ENCODE results near the gene COX7A2. TPM values are rescaled to one million over a fixed set of nuclear protein-coding genes. Genes with fewer than 3 reads are reported as not detected.

COX7A2 gene
- polyA plus RNA-seq, 3 donors, result 276 to 297 (median 291) TPM

GRCh38 chr6:75222261-75222660 is 21.3 kb downstream of the COX7A2 start:
- DNase-seq (ENCODE audit: low read depth in 3 of 3, low spot score in 2 of 3), result no peak

DNA sequence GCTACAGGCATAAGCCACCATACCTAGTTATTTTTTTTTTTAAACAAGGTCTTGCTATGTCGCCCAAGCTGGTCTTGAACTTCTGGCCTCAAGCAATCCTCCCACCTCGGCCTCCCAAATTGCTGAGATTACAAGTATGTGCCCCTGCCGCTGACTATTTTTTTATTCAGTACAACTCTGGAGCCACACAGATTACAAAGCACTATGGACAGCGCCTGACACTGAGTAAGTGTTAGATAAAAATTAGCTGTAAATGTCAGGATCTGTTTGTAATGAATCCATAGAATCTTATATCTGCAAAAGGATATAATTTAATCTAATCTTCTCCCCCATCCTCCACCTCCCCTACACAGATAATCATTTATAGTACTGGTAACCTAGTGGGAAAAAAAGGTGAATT is 22.5 kb downstream of the COX7A2 start:
- no peak for DNase-seq (ENCODE audit: low read depth in 3 of 3, low spot score in 2 of 3)

DNA sequence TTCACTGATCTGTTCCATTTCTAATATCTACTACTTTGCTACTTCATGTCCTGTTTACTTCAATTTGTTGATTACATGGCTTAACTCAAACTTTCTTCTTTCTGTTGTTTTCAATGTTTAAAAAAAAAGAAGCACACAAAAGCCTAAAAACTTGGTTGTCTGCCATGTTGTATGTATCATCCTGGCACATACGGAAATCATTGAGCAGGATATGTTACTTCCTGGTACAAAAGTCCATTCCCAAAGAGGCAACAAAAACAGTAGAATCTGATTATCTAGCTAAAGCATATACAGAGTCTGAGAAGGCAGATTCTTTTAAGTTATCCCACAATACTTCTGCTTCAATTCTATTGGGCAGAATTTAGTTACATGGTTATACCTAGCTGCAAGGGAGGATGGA is 23.2 kb downstream of the COX7A2 start:
- DNase-seq (ENCODE audit: low read depth in 3 of 3, low spot score in 2 of 3), result no peak

GRCh38 chr6:75219263-75219662 is 24.3 kb downstream of the COX7A2 start:
- no peak for DNase-seq (ENCODE audit: low read depth in 3 of 3, low spot score in 2 of 3)

DNA sequence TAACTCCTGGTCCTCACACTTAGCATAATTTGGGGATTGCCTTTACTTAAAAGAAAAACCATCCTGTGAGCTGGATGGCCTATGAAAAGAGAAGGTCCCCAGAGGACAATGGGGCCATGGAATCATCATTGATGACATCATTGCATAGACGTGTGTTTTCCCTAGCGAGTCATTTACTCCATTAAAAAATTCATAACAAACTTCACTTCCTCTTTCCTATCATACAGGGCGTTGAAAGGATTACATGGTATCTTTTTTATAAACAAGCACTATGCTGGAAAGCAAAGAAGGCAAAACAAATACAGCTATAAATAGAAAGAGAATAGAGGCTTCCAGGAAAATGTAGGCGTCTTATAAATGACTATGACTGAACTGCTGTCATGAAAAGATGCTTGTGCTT is 26.4 kb downstream of the COX7A2 start:
- no peak for DNase-seq (ENCODE audit: low read depth in 3 of 3, low spot score in 2 of 3)

DNA sequence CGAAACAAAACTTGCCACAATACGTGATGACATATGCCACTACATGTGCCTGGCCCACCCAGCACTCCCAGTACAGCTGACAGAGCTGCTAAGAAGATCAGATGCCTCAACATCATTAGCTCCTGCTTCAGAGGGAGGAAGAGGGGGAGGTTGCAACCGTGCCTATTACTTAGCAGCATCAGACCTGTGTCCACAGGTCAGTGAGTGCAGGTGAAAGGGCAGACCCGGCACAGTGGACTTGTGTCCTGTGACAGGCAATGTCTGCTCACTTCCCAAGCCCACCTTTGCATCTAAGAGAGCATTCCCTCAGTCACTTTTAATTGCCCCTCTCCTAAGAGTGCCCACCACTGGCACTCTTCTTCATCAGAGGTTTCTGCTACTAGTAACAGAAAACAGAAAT is 28.3 kb downstream of the COX7A2 start:
- DNase-seq (ENCODE audit: low read depth in 3 of 3, low spot score in 2 of 3), result no peak

DNA sequence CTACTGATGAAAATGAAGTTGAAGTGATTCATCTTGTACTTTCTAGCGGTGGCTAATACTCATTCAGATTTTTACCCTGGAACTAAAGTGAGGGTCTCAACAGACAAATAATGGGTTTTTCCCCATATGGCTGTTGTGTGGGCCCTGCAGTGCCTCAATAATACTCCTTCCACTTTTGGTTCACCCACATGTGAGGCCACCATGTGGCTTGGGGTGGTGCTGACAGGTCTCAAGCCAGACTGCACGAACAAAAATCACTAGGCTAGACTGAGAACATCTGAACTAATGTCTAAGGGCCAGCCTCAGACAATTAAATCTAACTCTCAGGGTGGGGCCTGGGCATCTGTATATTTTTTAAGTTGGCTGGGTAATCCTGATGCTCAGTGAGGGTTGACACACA is 29.9 kb downstream of the COX7A2 start:
- no peak for DNase-seq (ENCODE audit: low read depth in 3 of 3, low spot score in 2 of 3)

GRCh38 chr6:75213112-75213511 is 30.5 kb downstream of the COX7A2 start:
- DNase-seq (ENCODE audit: low read depth in 3 of 3, low spot score in 2 of 3), result no peak

- no peak for DNase-seq (ENCODE audit: low read depth in 3 of 3, low spot score in 2 of 3)
Observed at GRCh38 chr6:75211920-75212590, 31.5 kb downstream of the COX7A2 start.

- no peak for DNase-seq (ENCODE audit: low read depth in 3 of 3, low spot score in 2 of 3)
Observed at GRCh38 chr6:75210885-75211739, 32.5 kb downstream of the COX7A2 start.

DNA sequence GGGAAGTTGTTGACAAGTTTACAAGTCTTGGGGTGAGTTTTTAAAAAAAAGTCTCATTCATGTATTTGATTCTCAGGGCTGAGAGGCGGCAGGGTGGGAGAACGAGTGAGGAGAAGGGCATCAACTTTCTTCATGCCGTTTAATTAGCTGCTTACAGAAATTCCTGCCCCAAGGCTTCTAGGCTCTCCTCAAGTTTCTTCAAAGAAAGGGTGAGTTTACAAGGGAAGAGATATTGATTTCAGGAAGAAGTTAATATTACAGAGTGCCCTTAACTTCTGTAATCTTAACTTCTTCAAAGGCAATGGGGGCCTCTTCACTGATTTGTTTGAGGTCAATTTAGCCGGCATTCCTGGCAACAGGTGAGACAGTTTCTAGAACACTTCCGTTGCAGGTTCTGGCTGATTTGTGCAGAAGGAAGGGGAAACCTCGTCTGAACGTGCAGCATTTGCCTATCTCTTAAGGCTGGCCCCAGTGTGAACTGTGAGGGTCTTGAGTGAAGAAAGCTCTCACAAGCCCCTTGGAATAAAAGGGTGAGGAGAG is 34.3 kb downstream of the COX7A2 start:
- no peak for DNase-seq (ENCODE audit: low read depth in 3 of 3, low spot score in 2 of 3)

DNA sequence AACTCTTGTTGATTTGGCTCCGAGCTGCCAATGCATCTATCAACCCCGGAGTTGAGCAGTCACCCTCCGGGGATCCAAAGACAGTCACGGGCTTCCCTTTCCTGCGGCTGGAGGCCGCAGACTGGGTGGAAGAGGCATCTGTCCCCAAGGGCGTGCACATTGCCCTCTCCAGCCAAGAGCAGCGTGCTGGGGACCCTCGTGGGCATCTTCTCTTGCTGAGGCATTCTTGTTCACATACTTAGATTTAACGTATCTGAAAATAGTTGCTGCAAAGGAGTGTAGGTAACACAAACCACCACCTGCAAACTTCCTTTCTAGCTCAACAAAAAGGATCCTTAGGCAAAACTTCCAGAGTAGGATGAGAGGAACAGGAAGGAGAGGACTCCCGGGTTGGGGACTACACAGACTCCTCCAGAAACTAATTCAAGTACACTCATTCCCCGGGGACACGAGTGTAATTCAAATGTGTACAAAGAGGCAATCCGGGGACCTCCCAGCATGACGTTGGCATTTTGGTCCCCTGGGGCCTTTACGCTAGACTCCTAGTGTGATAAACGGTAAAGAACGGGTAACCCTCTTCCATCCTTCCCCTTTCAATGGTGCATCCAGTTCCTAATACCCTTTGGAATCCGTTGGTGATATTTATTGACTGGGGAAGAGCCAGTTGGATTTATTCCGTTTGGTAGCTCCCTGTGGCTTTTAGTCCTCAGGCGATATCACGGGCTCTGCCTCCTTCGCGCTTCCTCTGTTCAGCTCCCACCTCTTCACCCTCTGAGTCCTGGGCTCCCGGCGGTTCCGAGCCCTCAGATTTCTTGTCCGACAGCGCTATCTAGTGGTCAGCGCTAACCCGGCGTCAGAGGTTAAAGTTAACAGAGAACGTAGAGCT is 35.1 kb downstream of the COX7A2 start:
- peak in 1 of 3 donors; percentile 77 for DNase-seq (ENCODE audit: low read depth in 3 of 3, low spot score in 2 of 3)

DNA sequence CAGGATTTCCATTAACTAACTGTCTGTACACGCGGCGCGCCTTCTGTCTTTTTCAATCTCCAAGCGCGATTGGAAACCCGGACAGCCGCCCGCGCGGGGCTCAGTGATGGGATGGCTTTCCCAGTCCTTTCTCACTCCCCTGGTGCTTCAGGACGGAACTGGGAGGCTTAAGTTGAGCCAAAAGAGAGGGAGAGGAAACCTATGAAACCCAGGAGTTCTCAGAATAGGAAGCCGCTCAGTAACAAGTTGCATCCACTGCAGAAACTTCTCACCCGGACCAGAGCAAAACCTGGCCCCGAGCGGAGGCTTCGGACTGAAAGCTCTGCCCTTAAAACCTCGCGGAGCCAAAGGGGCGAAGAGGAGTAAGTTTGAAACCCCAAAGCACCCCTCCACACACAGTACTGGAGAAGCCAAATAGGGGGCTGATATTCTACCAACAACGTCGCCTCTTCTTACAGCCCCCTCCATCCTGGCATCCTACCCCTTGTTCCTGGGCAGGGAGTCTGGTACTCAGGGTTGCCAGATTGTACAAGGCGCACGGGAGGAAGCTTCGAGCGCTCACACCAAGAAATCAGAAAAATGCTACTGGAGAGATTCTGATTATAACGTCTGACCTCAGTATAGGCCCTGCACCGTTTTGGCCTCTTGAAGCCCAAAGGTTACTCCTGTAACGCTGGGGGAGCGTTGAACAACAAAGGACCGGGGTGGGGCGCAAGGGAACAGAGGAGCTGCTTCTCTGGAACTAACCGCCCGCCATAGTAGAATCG is 36.8 kb downstream of the COX7A2 start:
- no peak for DNase-seq (ENCODE audit: low read depth in 3 of 3, low spot score in 2 of 3)

- no peak for DNase-seq (ENCODE audit: low read depth in 3 of 3, low spot score in 2 of 3)
Observed at GRCh38 chr6:75205776-75206575, 37.6 kb downstream of the COX7A2 start, which contains the start of gene COL12A1. Gene COL12A1 (minus strand): TSS chr6:75206053. CDS start chr6:75202792, 3,261 bp downstream.

DNA sequence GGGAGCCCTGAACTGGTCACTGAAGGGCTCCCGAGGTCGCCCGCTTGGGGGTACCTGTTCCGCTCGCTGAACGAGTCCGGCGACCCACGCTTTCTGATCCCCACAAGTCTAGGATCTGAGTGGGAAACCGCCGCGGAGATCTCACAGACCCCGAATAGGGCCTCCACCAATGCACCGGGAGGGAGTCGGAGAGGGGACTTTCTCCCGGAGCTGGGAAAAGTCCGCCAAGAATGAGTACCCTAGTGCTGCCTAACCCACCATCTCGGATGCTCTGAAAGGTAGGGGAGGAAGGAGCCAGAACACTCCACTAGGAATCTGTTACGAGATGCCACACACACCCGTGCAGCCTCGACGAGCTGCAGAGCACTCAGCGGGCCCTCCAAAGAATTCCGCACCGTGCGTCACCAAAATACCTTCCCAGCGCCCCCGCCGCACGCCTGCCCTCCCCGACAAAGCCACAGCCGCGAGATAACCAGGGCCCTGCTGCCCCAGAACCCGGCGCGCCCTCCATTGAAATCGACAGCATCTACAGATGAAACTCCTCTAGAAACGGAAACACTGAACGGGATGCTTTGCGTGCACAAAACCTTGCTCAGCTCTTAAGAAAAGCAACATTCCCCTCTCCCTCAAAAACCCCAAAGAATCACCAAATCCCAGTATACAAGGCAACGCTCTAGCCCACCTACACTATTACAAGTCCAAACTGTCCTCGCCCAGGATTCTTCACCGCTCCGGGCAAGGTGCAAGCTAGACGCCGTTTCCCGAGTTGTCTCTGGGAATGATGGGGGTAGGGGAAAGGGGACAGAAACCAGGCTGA is 38.4 kb downstream of the COX7A2 start:
- DNase-seq (ENCODE audit: low read depth in 3 of 3, low spot score in 2 of 3), result no peak

- no peak for DNase-seq (ENCODE audit: low read depth in 3 of 3, low spot score in 2 of 3)
Observed at GRCh38 chr6:75204217-75204958, 39.2 kb downstream of the COX7A2 start.

DNA sequence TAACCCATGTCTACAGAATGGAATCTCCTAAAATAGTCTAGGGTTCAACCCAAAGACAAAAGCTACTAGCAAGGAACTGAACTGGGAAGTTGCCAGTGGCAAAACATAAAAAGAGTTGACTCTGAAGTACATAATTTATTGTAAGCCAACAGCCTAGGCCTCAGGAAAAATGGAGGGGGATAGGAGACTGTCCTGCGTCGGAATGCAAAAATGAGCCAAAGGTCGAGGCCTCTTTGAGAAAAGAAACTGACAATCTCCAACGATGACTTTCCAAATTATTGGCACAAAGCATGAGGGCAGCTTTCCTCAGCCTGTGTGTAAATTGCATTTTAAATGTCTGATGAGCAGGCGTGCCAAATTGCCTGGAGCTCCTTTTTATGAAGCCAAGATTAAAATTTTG is 39.9 kb downstream of the COX7A2 start:
- no peak for DNase-seq (ENCODE audit: low read depth in 3 of 3, low spot score in 2 of 3)

DNA sequence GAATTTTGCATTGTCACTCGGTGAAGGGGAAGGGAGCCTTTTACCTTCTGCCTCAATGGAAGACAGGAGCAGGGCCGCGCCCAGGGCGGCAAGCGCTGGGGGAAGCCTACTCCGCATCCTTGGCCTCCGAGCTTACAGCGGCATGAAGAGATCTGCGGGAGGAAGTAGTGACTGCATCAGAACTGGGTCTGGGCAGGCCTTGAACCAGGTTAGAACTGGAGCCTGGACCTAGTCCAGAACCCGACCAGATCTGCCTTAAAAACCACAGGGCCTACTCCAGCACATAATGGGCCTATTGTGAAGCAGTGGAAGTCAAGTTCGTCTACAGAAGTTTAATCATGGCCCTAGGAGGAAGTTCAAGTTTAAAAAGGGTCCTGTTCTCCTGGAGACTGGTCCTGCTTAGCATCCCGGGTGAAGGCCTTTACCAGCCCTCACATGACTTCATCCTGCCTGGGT is 40.9 kb downstream of the COX7A2 start:
- no peak for DNase-seq (ENCODE audit: low read depth in 3 of 3, low spot score in 2 of 3)
